PC-9 (cell line): ENCODE data around the gene ATP8A1.

Source experiments
- EZH2 ChIP-seq: fragments of 200-600 bp; sonication (generic); IDR thresholded peaks from 2 replicates; pipeline ENCODE4 v1.8.0; 2017; ENCODE audit warnings: antibody characterized with exemption, low read depth
- TF ChIP-seq, protein P1 (sequence below): fragments of 200-600 bp; sonication (generic); conservative IDR thresholded peaks from 2 replicates; pipeline ENCODE4 v1.6.1; 2017; ENCODE audit warnings: mixed run types, antibody characterized with exemption, mild to moderate bottlenecking, moderate library complexity

- TF ChIP-seq, protein P1, sequence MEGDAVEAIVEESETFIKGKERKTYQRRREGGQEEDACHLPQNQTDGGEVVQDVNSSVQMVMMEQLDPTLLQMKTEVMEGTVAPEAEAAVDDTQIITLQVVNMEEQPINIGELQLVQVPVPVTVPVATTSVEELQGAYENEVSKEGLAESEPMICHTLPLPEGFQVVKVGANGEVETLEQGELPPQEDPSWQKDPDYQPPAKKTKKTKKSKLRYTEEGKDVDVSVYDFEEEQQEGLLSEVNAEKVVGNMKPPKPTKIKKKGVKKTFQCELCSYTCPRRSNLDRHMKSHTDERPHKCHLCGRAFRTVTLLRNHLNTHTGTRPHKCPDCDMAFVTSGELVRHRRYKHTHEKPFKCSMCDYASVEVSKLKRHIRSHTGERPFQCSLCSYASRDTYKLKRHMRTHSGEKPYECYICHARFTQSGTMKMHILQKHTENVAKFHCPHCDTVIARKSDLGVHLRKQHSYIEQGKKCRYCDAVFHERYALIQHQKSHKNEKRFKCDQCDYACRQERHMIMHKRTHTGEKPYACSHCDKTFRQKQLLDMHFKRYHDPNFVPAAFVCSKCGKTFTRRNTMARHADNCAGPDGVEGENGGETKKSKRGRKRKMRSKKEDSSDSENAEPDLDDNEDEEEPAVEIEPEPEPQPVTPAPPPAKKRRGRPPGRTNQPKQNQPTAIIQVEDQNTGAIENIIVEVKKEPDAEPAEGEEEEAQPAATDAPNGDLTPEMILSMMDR, result no peak
- no peak for TF ChIP-seq EZH2
Measured at GRCh38 chr4:42615131-42615763, 41.7 kb downstream of the ATP8A1 start.
